ENCODE measurements around the gene BEST1.

- TF ChIP-seq CTCF (IDR thresholded peaks at IDR 0.05) (no peak), TCF7L2 (IDR thresholded peaks at IDR 0.05; ENCODE audit: low read depth, low read length) (no peak), SIN3A (IDR thresholded peaks at IDR 0.05; ENCODE audit: borderline replicate concordance, insufficient read depth, low read depth, low read length) (no peak), POLR2AphosphoS5 (IDR thresholded peaks at IDR 0.05; ENCODE audit: low read depth, low read length) (no peak)
These were observed 10.4 kb downstream of the BEST1 start for GRCh38 chr11:61960532-61960931.
